ENCODE results near the gene TMPRSS12. TPM values are rescaled to one million over a fixed set of nuclear protein-coding genes. Genes with fewer than 3 reads are reported as not detected.

Gene TMPRSS12
- total RNA-seq, 1 experiment from 2014 or later, result not detected

GRCh38 chr12:50914872-50915484 lies 72.3 kb downstream of the TMPRSS12 start:
- no peak overlapping the region for H3K4me3 ChIP-seq (ENCODE audit: low read depth, low read length, poor library complexity, severe bottlenecking)
- no peaks in the 10 kb centered on the region for H3K36me3 ChIP-seq (ENCODE audit: insufficient read depth, low read length, poor library complexity, severe bottlenecking)
- CTCF ChIA-PET, result interaction anchor here (0.6 kb wide), 1 partner anchor 214 kb away, joined by 5 read pairs; no protein-coding TSS in a partner anchor
- H3K27me3 ChIP-seq (replicated peaks; ENCODE audit: insufficient read depth, low read depth, low read length, poor library complexity), result no peaks in the 10 kb centered on the region
- intact Hi-C loops (cut with micrococcal nuclease; ENCODE audit: unreplicated experiment), result no loop called here
- H3K9me3 ChIP-seq (ENCODE audit: low read depth, low read length, poor library complexity, severe bottlenecking), result peaks cover 44% of the 10 kb centered on the region
- H3K4me1 ChIP-seq (ENCODE audit: insufficient read depth, low read length, poor library complexity, severe bottlenecking), result peaks cover 2% of the 10 kb centered on the region
- H3K27ac ChIP-seq (ENCODE audit: low read depth, low read length, poor library complexity, severe bottlenecking), result no peak overlapping the region
- peak; percentile 31 for DNase-seq (ENCODE audit: low spot score)
- no peak for TF ChIP-seq EZH2 (IDR thresholded peaks at IDR 0.05; ENCODE audit: borderline replicate concordance, low read depth, low read length, poor library complexity, severe bottlenecking)
- no peak for TF ChIP-seq CTCF (conservative IDR thresholded peaks at IDR 0.05; ENCODE audit: low read depth, low read length)
- BruUV-seq (replicated peaks), result no TSS peak
- POLR2A ChIA-PET (ENCODE audit: low non-redundant PET), result no interaction called here

- no TSS peak for BruUV-seq (replicated peaks)
- intact Hi-C loops (cut with micrococcal nuclease; ENCODE audit: unreplicated experiment), result no loop called here
- ChIA-PET CTCF (no interaction called here), POLR2A (ENCODE audit: low non-redundant PET) (no interaction called here)
- Histone ChIP-seq H3K27me3 (replicated peaks; ENCODE audit: insufficient read depth, low read depth, low read length, poor library complexity) (no peaks in the 10 kb centered on the region), H3K9me3 (ENCODE audit: low read depth, low read length, poor library complexity, severe bottlenecking) (peaks cover 40% of the 10 kb centered on the region), H3K36me3 (ENCODE audit: insufficient read depth, low read length, poor library complexity, severe bottlenecking) (no peaks in the 10 kb centered on the region), H3K4me3 (ENCODE audit: low read depth, low read length, poor library complexity, severe bottlenecking) (no peak overlapping the region), H3K27ac (ENCODE audit: low read depth, low read length, poor library complexity, severe bottlenecking) (no peak overlapping the region), H3K4me1 (ENCODE audit: insufficient read depth, low read length, poor library complexity, severe bottlenecking) (peaks cover 6% of the 10 kb centered on the region)
- DNase-seq (ENCODE audit: low spot score), result no peak
- TF ChIP-seq EZH2 (IDR thresholded peaks at IDR 0.05; ENCODE audit: borderline replicate concordance, low read depth, low read length, poor library complexity, severe bottlenecking), result no peak
- no peak for TF ChIP-seq CTCF (conservative IDR thresholded peaks at IDR 0.05; ENCODE audit: low read depth, low read length)
Observed at GRCh38 chr12:50916292-50916691, 73.6 kb downstream of the TMPRSS12 start.

- ChIA-PET CTCF (interaction anchor here (0.6 kb wide), 1 partner anchor 339 kb away, joined by 3 read pairs; no protein-coding TSS in a partner anchor), POLR2A (ENCODE audit: low non-redundant PET) (no interaction called here)
- no peak for DNase-seq (ENCODE audit: low spot score)
Observed at GRCh38 chr12:50918584-50919316, 76.0 kb downstream of the TMPRSS12 start.

More at GRCh38 chr12:50918584-50919316, 76.0 kb downstream of the TMPRSS12 start:
- H3K27me3 ChIP-seq (replicated peaks; ENCODE audit: insufficient read depth, low read depth, low read length, poor library complexity), result no peaks in the 10 kb centered on the region
- H3K27ac ChIP-seq (ENCODE audit: low read depth, low read length, poor library complexity, severe bottlenecking), result no peak overlapping the region
- H3K9me3 ChIP-seq (ENCODE audit: low read depth, low read length, poor library complexity, severe bottlenecking), result peaks cover 20% of the 10 kb centered on the region
- peaks cover 22% of the 10 kb centered on the region for H3K4me1 ChIP-seq (ENCODE audit: insufficient read depth, low read length, poor library complexity, severe bottlenecking)
- intact Hi-C loops (cut with micrococcal nuclease; ENCODE audit: unreplicated experiment), result no loop called here
- BruUV-seq (replicated peaks), result no TSS peak
- no peaks in the 10 kb centered on the region for H3K36me3 ChIP-seq (ENCODE audit: insufficient read depth, low read length, poor library complexity, severe bottlenecking)
- TF ChIP-seq CTCF (conservative IDR thresholded peaks at IDR 0.05; ENCODE audit: low read depth, low read length), result no peak
- no peak for TF ChIP-seq EZH2 (IDR thresholded peaks at IDR 0.05; ENCODE audit: borderline replicate concordance, low read depth, low read length, poor library complexity, severe bottlenecking)
- no peak overlapping the region for H3K4me3 ChIP-seq (ENCODE audit: low read depth, low read length, poor library complexity, severe bottlenecking)
